HepG2 (cell line): ENCODE measurements around the gene LRRN4. TPM values are rescaled to one million over a fixed set of nuclear protein-coding genes. Genes with fewer than 3 reads are reported as not detected.

Experiments used
- ARNT2 ChIP-seq: sonication (generic); formaldehyde crosslinking; IDR thresholded peaks from 2 replicates; pipeline ENCODE4 v1.8.0; 2022; ENCODE audit warnings: mild to moderate bottlenecking, low read depth, missing genetic modification reagents, moderate library complexity
- CCAR2 ChIP-seq: fragments of 200-400 bp; formaldehyde crosslinking; optimal IDR thresholded peaks from 2 replicates; pipeline ENCODE3; 2018; ENCODE audit warnings: low read depth, mild to moderate bottlenecking, low read length, moderate library complexity
- ESRRA ChIP-seq: sonication (generic); formaldehyde crosslinking; IDR thresholded peaks from 2 replicates; pipeline ENCODE4 v1.5.1; 2020; ENCODE audit warnings: mild to moderate bottlenecking, low read depth, missing genetic modification reagents
- HDAC1 ChIP-seq: sonication (generic); formaldehyde crosslinking; IDR thresholded peaks from 2 replicates; pipeline ENCODE4 v1.5.1; 2020; ENCODE audit warnings: mild to moderate bottlenecking, missing genetic modification reagents
- ISL2 ChIP-seq: sonication (generic); formaldehyde crosslinking; IDR thresholded peaks from 2 replicates; pipeline ENCODE4 v1.5.0; 2020; ENCODE audit warnings: missing genetic modification reagents
- MED1 ChIP-seq: sonication (generic); formaldehyde crosslinking; IDR thresholded peaks from 2 replicates; pipeline ENCODE4 v1.4.0; 2020; ENCODE audit warnings: missing genetic modification reagents
- MIER2 ChIP-seq: IDR thresholded peaks from 2 replicates; pipeline ENCODE4 v1.6.1; 2016; ENCODE audit warnings: missing biosample characterization, missing genetic modification reagents
- PITX1 ChIP-seq: sonication (generic); formaldehyde crosslinking; IDR thresholded peaks from 2 replicates; pipeline ENCODE4 v1.5.1; 2020; ENCODE audit warnings: mild to moderate bottlenecking, missing genetic modification reagents
- RARG ChIP-seq: sonication (generic); formaldehyde crosslinking; IDR thresholded peaks from 2 replicates; pipeline ENCODE4 v1.4.0; 2020; ENCODE audit warnings: low read depth, mild to moderate bottlenecking, missing genetic modification reagents
- TCF7L2 ChIP-seq: IDR thresholded peaks from 2 replicates; pipeline ENCODE4 v1.6.1; 2011; ENCODE audit warnings: mild to moderate bottlenecking, low read depth, low read length, moderate library complexity
- TMF1 ChIP-seq: sonication (generic); formaldehyde crosslinking; IDR thresholded peaks from 2 replicates; pipeline ENCODE4 v1.8.1; 2022; ENCODE audit warnings: low read depth, missing genetic modification reagents
- YEATS4 ChIP-seq: sonication (generic); formaldehyde crosslinking; IDR thresholded peaks from 2 replicates; pipeline ENCODE4 v1.4.0; 2020; ENCODE audit warnings: missing genetic modification reagents, borderline replicate concordance
- ZFP41 ChIP-seq: sonication (generic); formaldehyde crosslinking; IDR thresholded peaks from 2 replicates; pipeline ENCODE4 v1.4.0; 2020; ENCODE audit warnings: mild to moderate bottlenecking, missing genetic modification reagents, borderline replicate concordance
- ZNF282 ChIP-seq: fragments of 450-650 bp; IDR thresholded peaks from 2 replicates; pipeline ENCODE4 v1.6.1; 2018; ENCODE audit not compliant: partially characterized antibody
- ZNF30 ChIP-seq: sonication (generic); formaldehyde crosslinking; IDR thresholded peaks from 2 replicates; pipeline ENCODE4 v1.5.0; 2020; ENCODE audit warnings: mild to moderate bottlenecking, missing genetic modification reagents
- ZNF335 ChIP-seq: sonication (generic); formaldehyde crosslinking; IDR thresholded peaks from 2 replicates; pipeline ENCODE4 v1.4.0; 2020; ENCODE audit warnings: missing genetic modification reagents
- ZNF33A ChIP-seq: sonication (generic); formaldehyde crosslinking; IDR thresholded peaks from 2 replicates; pipeline ENCODE4 v1.5.1; 2020; ENCODE audit warnings: missing genetic modification reagents, mild to moderate bottlenecking, moderate library complexity, borderline replicate concordance
- ZNF367 ChIP-seq: sonication (generic); formaldehyde crosslinking; IDR thresholded peaks from 2 replicates; pipeline ENCODE4 v1.4.0; 2020; ENCODE audit warnings: missing genetic modification reagents, borderline replicate concordance
- ZNF660 ChIP-seq: sonication (generic); formaldehyde crosslinking; IDR thresholded peaks from 2 replicates; pipeline ENCODE4 v1.5.1; 2020; ENCODE audit warnings: mild to moderate bottlenecking, low read depth, missing genetic modification reagents, borderline replicate concordance
- polyA plus RNA-seq, 8 experiments: library from polyadenylated mRNA; depleted of rRNA in 3 of 8; stranded (reverse) in 7 of 8; unstranded in 1 of 8; fragments of >200 nt; fragmentation: Illumina TruSeq in 4 of 8; extraction: Trizol in 4 of 8; gene quantifications; 2 replicates each; pipeline versions ENCODE4 v1.2.1 to v1.2.3, GENCODE V29; 2011 to 2016; ENCODE audit warnings: low read depth in 4 of 8, missing spikeins in 1 of 8, mixed read lengths in 1 of 8; ENCODE audit not compliant: insufficient read depth in 1 of 8
- total RNA-seq, 5 experiments: library from RNA; depleted of rRNA; stranded (reverse); fragments of >200 nt; fragmentation: Illumina TruSeq; extraction: Trizol; gene quantifications; 2 replicates each; pipeline ENCODE4 v1.2.3, GENCODE V29; 2016; ENCODE audit warnings: low read depth in 1 of 5
- TF ChIP-seq, protein P1 (sequence below): sonication (generic); formaldehyde crosslinking; IDR thresholded peaks from 2 replicates; pipeline ENCODE4 v1.4.0; 2020; ENCODE audit warnings: missing genetic modification reagents
- TF ChIP-seq, protein P2 (sequence below): sonication (generic); formaldehyde crosslinking; IDR thresholded peaks from 2 replicates; pipeline ENCODE4 v1.5.0; 2020; ENCODE audit warnings: missing genetic modification reagents
- TF ChIP-seq, protein P3 (sequence below): sonication (generic); formaldehyde crosslinking; IDR thresholded peaks from 2 replicates; pipeline ENCODE4 v1.5.0; 2020; ENCODE audit warnings: missing genetic modification reagents

Gene LRRN4
- total and polyA plus RNA-seq, 2 of the 13 experiments (the other 11 are each of a cell fraction or from before 2014, with no cell fraction given): 0.15 to 0.20 TPM

DNA sequence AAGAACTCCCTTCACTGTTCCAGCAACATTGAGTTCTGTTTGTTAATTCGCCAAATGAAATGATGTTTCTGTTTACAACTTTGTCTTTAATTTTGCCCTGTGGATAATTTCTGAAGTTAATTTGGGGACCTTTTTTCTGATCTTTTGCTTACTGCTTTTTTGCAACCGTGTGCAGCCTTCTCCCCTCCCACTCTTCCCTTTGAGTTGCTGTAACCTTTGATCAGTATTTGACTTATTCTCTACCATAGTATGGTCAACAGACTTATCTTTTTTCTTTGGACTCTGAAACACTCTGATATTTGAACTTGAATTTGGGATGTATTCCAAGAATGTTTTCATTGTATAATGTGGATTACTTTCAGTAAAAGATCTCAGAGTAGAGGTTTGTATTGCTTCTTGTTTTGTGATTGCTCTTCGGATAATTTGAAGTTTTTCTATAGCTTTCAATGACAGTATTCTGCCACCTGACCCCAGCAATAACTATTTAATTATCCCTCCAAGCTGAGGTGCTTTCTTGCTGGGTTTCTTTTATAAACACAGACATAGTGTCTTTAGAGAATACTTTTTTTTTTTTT, 46.2 kb downstream of the LRRN4 start (continued):
- TF ChIP-seq, protein P1, sequence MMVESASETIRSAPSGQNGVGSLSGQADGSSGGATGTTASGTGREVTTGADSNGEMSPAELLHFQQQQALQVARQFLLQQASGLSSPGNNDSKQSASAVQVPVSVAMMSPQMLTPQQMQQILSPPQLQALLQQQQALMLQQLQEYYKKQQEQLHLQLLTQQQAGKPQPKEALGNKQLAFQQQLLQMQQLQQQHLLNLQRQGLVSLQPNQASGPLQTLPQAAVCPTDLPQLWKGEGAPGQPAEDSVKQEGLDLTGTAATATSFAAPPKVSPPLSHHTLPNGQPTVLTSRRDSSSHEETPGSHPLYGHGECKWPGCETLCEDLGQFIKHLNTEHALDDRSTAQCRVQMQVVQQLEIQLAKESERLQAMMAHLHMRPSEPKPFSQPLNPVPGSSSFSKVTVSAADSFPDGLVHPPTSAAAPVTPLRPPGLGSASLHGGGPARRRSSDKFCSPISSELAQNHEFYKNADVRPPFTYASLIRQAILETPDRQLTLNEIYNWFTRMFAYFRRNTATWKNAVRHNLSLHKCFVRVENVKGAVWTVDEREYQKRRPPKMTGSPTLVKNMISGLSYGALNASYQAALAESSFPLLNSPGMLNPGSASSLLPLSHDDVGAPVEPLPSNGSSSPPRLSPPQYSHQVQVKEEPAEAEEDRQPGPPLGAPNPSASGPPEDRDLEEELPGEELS (CRISPR knock-in tag): peak; percentile 91
- TF ChIP-seq ISL2 (CRISPR knock-in tag) (peak; percentile 95), PITX1 (CRISPR knock-in tag) (peak; percentile 89), TCF7L2 (peak; percentile 76), ZNF30 (CRISPR knock-in tag) (no peak), RARG (CRISPR knock-in tag) (no peak), ZNF660 (CRISPR knock-in tag) (no peak), ZNF33A (CRISPR knock-in tag) (no peak), HDAC1 (CRISPR knock-in tag) (peak; percentile 93), TMF1 (CRISPR knock-in tag) (peak; percentile 78), ZNF367 (0 out of 2 replicates have a peak, but pooled peaks have one; percentile 32), MED1 (CRISPR knock-in tag) (peak; percentile 87), ZNF282 (no peak), MIER2 (CRISPR knock-in tag) (0 out of 2 replicates have a peak, but pooled peaks have one; percentile 52), ZFP41 (no peak), ARNT2 (no peak), ZNF335 (CRISPR knock-in tag) (no peak), YEATS4 (peak; percentile 52; the same call in 1 of the 2 replicates), CCAR2 (peak; percentile 10), ESRRA (CRISPR knock-in tag) (peak; percentile 54; the same call in 1 of the 2 replicates)
- TF ChIP-seq, protein P2, sequence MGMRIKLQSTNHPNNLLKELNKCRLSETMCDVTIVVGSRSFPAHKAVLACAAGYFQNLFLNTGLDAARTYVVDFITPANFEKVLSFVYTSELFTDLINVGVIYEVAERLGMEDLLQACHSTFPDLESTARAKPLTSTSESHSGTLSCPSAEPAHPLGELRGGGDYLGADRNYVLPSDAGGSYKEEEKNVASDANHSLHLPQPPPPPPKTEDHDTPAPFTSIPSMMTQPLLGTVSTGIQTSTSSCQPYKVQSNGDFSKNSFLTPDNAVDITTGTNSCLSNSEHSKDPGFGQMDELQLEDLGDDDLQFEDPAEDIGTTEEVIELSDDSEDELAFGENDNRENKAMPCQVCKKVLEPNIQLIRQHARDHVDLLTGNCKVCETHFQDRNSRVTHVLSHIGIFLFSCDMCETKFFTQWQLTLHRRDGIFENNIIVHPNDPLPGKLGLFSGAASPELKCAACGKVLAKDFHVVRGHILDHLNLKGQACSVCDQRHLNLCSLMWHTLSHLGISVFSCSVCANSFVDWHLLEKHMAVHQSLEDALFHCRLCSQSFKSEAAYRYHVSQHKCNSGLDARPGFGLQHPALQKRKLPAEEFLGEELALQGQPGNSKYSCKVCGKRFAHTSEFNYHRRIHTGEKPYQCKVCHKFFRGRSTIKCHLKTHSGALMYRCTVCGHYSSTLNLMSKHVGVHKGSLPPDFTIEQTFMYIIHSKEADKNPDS (CRISPR knock-in tag): peak; percentile 48; the same call in 1 of the 2 replicates
- TF ChIP-seq, protein P3, sequence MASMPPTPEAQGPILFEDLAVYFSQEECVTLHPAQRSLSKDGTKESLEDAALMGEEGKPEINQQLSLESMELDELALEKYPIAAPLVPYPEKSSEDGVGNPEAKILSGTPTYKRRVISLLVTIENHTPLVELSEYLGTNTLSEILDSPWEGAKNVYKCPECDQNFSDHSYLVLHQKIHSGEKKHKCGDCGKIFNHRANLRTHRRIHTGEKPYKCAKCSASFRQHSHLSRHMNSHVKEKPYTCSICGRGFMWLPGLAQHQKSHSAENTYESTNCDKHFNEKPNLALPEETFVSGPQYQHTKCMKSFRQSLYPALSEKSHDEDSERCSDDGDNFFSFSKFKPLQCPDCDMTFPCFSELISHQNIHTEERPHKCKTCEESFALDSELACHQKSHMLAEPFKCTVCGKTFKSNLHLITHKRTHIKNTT (CRISPR knock-in tag): no peak
